HG03064 (cell line): Measurements from ENCODE around the gene ARHGAP12.
"Not testable (repeated sequence)": the region's sequence is repeated elsewhere in the genome, so short reads cannot be mapped to it uniquely, and the experiment has no call there.

Source experiments
- ATAC-seq: cut with Tn5 transposase; IDR thresholded peaks from one replicate; pipeline ENCODE4 v1.9.1; 2021; ENCODE audit warnings: low read depth; ENCODE audit not compliant: unreplicated experiment

Gene ARHGAP12

GRCh38 chr10:31928549-31929260, at the start of gene ARHGAP12:
ARHGAP12 (minus strand) TSS chr10:31928831; CDS start chr10:31908855, 19,976 bp downstream.
- ATAC-seq, result peak; percentile 67

- ATAC-seq, result no peak
Observed at GRCh38 chr10:31978156-31978483, 49.5 kb upstream of the ARHGAP12 start.

- ATAC-seq, result no peak
Observed at GRCh38 chr10:31977440-31978155, 49.0 kb upstream of the ARHGAP12 start.

GRCh38 chr10:31975157-31975765, 46.6 kb upstream of the ARHGAP12 start:
- no peak for ATAC-seq

GRCh38 chr10:31974434-31975124, 45.9 kb upstream of the ARHGAP12 start:
- no peak for ATAC-seq

GRCh38 chr10:31972519-31973041, 43.9 kb upstream of the ARHGAP12 start:
- ATAC-seq, result no peak

- not testable (repeated sequence) for ATAC-seq
Observed at GRCh38 chr10:31969847-31970246, 41.2 kb upstream of the ARHGAP12 start.

GRCh38 chr10:31963589-31963980, 35.0 kb upstream of the ARHGAP12 start:
- ATAC-seq, result no peak

- no peak for ATAC-seq
Observed at GRCh38 chr10:31962826-31963588, 34.4 kb upstream of the ARHGAP12 start.

GRCh38 chr10:31961277-31962074, 32.8 kb upstream of the ARHGAP12 start:
- no peak for ATAC-seq

GRCh38 chr10:31959461-31960173, 31.0 kb upstream of the ARHGAP12 start:
- ATAC-seq, result no peak

- ATAC-seq, result no peak
Observed at GRCh38 chr10:31958856-31959255, 30.2 kb upstream of the ARHGAP12 start.

GRCh38 chr10:31956200-31956946, 27.7 kb upstream of the ARHGAP12 start:
- no peak for ATAC-seq

- no peak for ATAC-seq
Observed at GRCh38 chr10:31954410-31955191, 26.0 kb upstream of the ARHGAP12 start.

GRCh38 chr10:31953480-31953879, 24.8 kb upstream of the ARHGAP12 start:
- no peak for ATAC-seq

GRCh38 chr10:31953080-31953479, 24.4 kb upstream of the ARHGAP12 start:
- ATAC-seq, result no peak

- ATAC-seq, result no peak
Observed at GRCh38 chr10:31952066-31952465, 23.4 kb upstream of the ARHGAP12 start.
